ENCODE data around the gene FABP7. TPM values are rescaled to one million over a fixed set of nuclear protein-coding genes. Genes with fewer than 3 reads are reported as not detected.

FABP7 gene
- total RNA-seq, 1 donor from 2014 or later: not detected

DNA sequence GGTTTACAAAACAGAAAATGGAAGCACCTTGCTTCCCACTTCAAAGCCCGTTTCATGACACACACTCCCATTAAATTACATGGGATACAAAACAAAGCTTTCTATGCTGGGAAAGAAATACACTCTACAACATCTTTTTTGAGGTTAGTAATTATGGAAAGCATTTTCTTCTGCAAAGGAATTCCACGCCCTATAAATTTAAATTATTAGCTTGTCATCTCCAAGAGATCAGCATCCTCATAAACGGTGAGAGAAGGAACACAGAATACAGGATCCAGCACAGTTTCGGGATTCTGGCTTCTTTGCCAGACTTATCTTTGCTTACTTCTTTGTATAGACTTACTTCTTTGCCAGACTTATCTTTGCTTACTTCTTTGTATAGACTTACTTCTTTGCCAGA, 8.2 kb downstream of the FABP7 start:
- DNase-seq (ENCODE audit: low spot score in 2 of 2): no peak
- TF ChIP-seq CTCF (IDR thresholded peaks at IDR 0.05): no peak
- Histone ChIP-seq H3K9me3 (no peaks in the 10 kb centered on the region), H3K4me1 (no peaks in the 10 kb centered on the region), H3K4me3 (no peak overlapping the region), H3K27ac (no peak overlapping the region), H3K36me3 (no peaks in the 10 kb centered on the region), H3K27me3 (no peaks in the 10 kb centered on the region)
- intact Hi-C loops (cut with DNase I): no loop called here

DNA sequence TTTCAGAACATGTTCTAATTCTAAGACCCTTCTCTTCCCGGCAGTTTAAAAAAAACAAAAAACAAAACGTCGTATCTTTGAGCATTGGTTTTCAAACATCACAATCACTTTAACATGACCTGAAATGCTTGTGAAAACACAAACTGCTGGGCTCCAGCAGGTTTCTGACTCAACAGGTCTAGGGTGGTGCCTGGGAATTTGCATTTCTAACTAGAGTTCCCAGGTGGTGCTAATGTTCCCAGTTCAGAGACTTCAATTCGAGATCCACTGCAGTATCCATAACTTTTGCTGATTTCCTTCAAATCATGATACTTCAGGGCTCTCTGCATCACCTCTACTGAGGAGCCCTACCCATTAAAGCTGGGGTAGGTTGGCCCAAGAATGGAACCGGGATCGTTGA, 8.7 kb downstream of the FABP7 start:
- intact Hi-C loops (cut with DNase I): no loop called here

GRCh38 chr6:122788663-122789181, 9.2 kb downstream of the FABP7 start:
- Histone ChIP-seq H3K27me3 (no peaks in the 10 kb centered on the region), H3K36me3 (no peaks in the 10 kb centered on the region), H3K4me1 (no peaks in the 10 kb centered on the region), H3K27ac (peak overlapping the region; percentile 66 to 92), H3K4me3 (peak overlapping the region; percentile 80 to 83), H3K9me3 (no peaks in the 10 kb centered on the region)
- DNase-seq (ENCODE audit: low spot score in 2 of 2): no peak
- no peak for TF ChIP-seq CTCF (IDR thresholded peaks at IDR 0.05)
- intact Hi-C loops (cut with DNase I): no loop called here

More for the DNA sequence above, 8.7 kb downstream of the FABP7 start:
- peak overlapping the region in 1 of 2 donors; percentile 80 for H3K4me3 ChIP-seq
- DNase-seq (ENCODE audit: low spot score in 2 of 2): no peak
- H3K27me3 ChIP-seq: no peaks in the 10 kb centered on the region
- TF ChIP-seq CTCF (IDR thresholded peaks at IDR 0.05): no peak
- no peaks in the 10 kb centered on the region for H3K4me1 ChIP-seq
- no peaks in the 10 kb centered on the region for H3K36me3 ChIP-seq
- H3K9me3 ChIP-seq: no peaks in the 10 kb centered on the region
- no peak overlapping the region for H3K27ac ChIP-seq

GRCh38 chr6:122789182-122790027, 9.9 kb downstream of the FABP7 start, which contains the start of gene SMPDL3A:
Gene SMPDL3A (plus strand): TSS chr6:122789258. CDS start chr6:122789347, 89 bp downstream.
- Histone ChIP-seq H3K36me3 (no peaks in the 10 kb centered on the region), H3K9me3 (no peaks in the 10 kb centered on the region), H3K27me3 (no peaks in the 10 kb centered on the region), H3K27ac (peak within 1 kb of the TSS; percentile 66 to 92), H3K4me1 (no peaks in the 10 kb centered on the region), H3K4me3 (peak within 1 kb of the TSS; percentile 80 to 83)
- intact Hi-C loops (cut with DNase I): no loop called here
- peak in 2 of 3 experiments; percentile 31 to 50 for TF ChIP-seq CTCF (IDR thresholded peaks at IDR 0.05)
- DNase-seq (ENCODE audit: low spot score in 2 of 2): peak; percentile 10 to 77

- Histone ChIP-seq H3K9me3 (no peaks in the 10 kb centered on the region), H3K27me3 (no peaks in the 10 kb centered on the region), H3K27ac (peak overlapping the region; percentile 66 to 92), H3K4me3 (peak overlapping the region; percentile 80 to 83), H3K36me3 (no peaks in the 10 kb centered on the region), H3K4me1 (no peaks in the 10 kb centered on the region)
- TF ChIP-seq CTCF (IDR thresholded peaks at IDR 0.05): no peak
- DNase-seq (ENCODE audit: low spot score in 2 of 2): no peak
- intact Hi-C loops (cut with DNase I): no loop called here
Measured at GRCh38 chr6:122790028-122790422, 10.5 kb downstream of the FABP7 start.

All from ascending aorta (tissue), 2 donors.